Measurements from ENCODE around the gene STARD4.

DNA sequence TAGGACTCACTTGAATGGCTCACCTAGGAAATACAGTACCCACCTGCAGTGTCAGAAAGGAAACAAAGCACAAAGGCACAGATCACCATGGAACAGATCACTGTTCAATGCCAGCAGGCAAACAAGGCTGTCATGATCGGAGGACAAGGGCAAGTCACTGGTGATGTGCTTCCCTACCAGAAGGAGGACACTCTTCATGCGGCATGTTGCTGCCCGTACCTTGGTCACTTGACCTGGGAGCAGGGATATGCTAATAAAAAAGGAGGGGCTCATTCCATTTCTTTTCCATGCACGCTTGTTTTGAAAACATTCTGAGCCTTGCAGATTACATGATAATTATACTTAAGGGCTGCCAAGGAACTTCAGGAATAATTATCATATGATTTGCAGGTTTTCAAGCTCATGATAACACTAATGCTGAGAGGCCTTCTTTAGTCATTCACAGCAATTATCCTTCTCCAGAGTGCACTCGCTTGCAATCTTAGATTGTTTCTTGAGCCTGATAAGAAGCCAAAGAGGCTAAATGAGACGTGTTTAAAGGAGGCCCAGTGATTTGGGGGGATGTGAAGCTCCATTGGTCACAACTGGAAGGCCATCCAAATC, 36.1 kb upstream of the STARD4 start:
- TF ChIP-seq, protein P1, sequence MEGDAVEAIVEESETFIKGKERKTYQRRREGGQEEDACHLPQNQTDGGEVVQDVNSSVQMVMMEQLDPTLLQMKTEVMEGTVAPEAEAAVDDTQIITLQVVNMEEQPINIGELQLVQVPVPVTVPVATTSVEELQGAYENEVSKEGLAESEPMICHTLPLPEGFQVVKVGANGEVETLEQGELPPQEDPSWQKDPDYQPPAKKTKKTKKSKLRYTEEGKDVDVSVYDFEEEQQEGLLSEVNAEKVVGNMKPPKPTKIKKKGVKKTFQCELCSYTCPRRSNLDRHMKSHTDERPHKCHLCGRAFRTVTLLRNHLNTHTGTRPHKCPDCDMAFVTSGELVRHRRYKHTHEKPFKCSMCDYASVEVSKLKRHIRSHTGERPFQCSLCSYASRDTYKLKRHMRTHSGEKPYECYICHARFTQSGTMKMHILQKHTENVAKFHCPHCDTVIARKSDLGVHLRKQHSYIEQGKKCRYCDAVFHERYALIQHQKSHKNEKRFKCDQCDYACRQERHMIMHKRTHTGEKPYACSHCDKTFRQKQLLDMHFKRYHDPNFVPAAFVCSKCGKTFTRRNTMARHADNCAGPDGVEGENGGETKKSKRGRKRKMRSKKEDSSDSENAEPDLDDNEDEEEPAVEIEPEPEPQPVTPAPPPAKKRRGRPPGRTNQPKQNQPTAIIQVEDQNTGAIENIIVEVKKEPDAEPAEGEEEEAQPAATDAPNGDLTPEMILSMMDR (IDR thresholded peaks at IDR 0.05; ENCODE audit: poor library complexity): no peak
- TF ChIP-seq EZH2 (IDR thresholded peaks at IDR 0.05; ENCODE audit: borderline replicate concordance) (no peak), EZH2phosphoT487 (IDR thresholded peaks at IDR 0.05; ENCODE audit: low read depth, severe bottlenecking, unreplicated experiment) (no peak)

Data from hepatocyte (in vitro differentiated cells).